G401 (cell line): ENCODE measurements around the gene AGAP3. TPM values are rescaled to one million over a fixed set of nuclear protein-coding genes. Genes with fewer than 3 reads are reported as not detected.

Experiments
- DNase-seq: peaks from one replicate; pipeline ENCODE4 v3.0.0-alpha.2; 2015; ENCODE audit warnings: low spot score
- in situ Hi-C: cut with HindIII; loops from 2 replicates; pipeline ENCODE4 v1.10.0; 2016; ENCODE audit warnings: low sequenced_read_pairs, mixed read lengths
- total RNA-seq: library from RNA; depleted of rRNA; stranded (reverse); fragments of >200 nt; shearing (Covaris generic); gene quantifications from 2 replicates; pipeline ENCODE4 v1.2.3, GENCODE V29; 2014; rRNA removed

The AGAP3 gene
- total RNA-seq, 1 experiment from 2014 or later, result 51.9 TPM

GRCh38 chr7:151189038-151189437 is 102.8 kb downstream of the AGAP3 start:
- no peak for DNase-seq
- in situ Hi-C loops, result no loop called here

- in situ Hi-C loops, result no loop called here
- DNase-seq, result no peak
These were observed 105.3 kb downstream of the AGAP3 start for GRCh38 chr7:151191544-151191943.

- no peak for DNase-seq
- in situ Hi-C loops, result no loop called here
These were observed 105.8 kb downstream of the AGAP3 start for GRCh38 chr7:151192002-151192539.

- no peak for DNase-seq
- in situ Hi-C loops, result no loop called here
These were observed 107.1 kb downstream of the AGAP3 start for GRCh38 chr7:151193203-151193978.

Other genes with a start within 250 kb of the AGAP3 start
- 0.92 TPM in 1 of 2 replicates, not detected in the other for gene AOC1, start 234.0 kb upstream of the AGAP3 start, total RNA-seq
- 10.8 and 11.5 TPM in 2 replicates for gene KCNH2, start 108.2 kb upstream of the AGAP3 start, total RNA-seq
- 34.5 and 41.6 TPM in 2 replicates for gene NOS3, start 95.5 kb upstream of the AGAP3 start, total RNA-seq
- gene ATG9B, start 62.0 kb upstream of the AGAP3 start, total RNA-seq, result 0.34 and 0.49 TPM in 2 replicates
- gene ABCB8, start 58.0 kb upstream of the AGAP3 start, total RNA-seq, result 34.0 and 57.0 TPM in 2 replicates
- gene ASIC3, start 37.9 kb upstream of the AGAP3 start, total RNA-seq, result not detected in 2 replicates
- gene CDK5, start 28.6 kb upstream of the AGAP3 start, total RNA-seq, result 18.5 and 25.3 TPM in 2 replicates
- gene SLC4A2, start 26.9 kb upstream of the AGAP3 start, total RNA-seq, result 363 and 382 TPM in 2 replicates
- gene FASTK, start 5.7 kb upstream of the AGAP3 start, total RNA-seq, result 57.2 and 62.9 TPM in 2 replicates
- 94.3 and 112 TPM in 2 replicates for gene TMUB1, start 3.0 kb upstream of the AGAP3 start, total RNA-seq
- 0.37 TPM in 1 of 2 replicates, not detected in the other for gene GBX1, start 81.2 kb downstream of the AGAP3 start, total RNA-seq
- not detected in 2 replicates for gene ASB10, start 100.8 kb downstream of the AGAP3 start, total RNA-seq
- not detected in 2 replicates for gene H2BK1, start 124.0 kb downstream of the AGAP3 start, total RNA-seq
- gene ABCF2, start 140.7 kb downstream of the AGAP3 start, total RNA-seq, result 63.0 and 99.0 TPM in 2 replicates
- gene CHPF2, start 146.0 kb downstream of the AGAP3 start, total RNA-seq, result 22.3 and 31.1 TPM in 2 replicates
- gene SMARCD3, start 162.2 kb downstream of the AGAP3 start, total RNA-seq, result 65.7 and 68.2 TPM in 2 replicates